Epidermal melanocyte (primary cell): Measurements from ENCODE around the gene RYR2.
"Not testable (repeated sequence)": the region's sequence is repeated elsewhere in the genome, so short reads cannot be mapped to it uniquely, and the experiment has no call there.

Experiments
- DNase-seq: peaks from one replicate; pipeline ENCODE4 v3.0.0; 2011; ENCODE audit warnings: low spot score; ENCODE audit not compliant: insufficient read length

RYR2 gene

GRCh38 chr1:237327061-237327460 lies 285.1 kb downstream of the RYR2 start:
- no peak for DNase-seq

GRCh38 chr1:237340892-237341291 lies 298.9 kb downstream of the RYR2 start:
- no peak for DNase-seq

- no peak for DNase-seq
Measured at GRCh38 chr1:237341391-237341790, 299.4 kb downstream of the RYR2 start.

GRCh38 chr1:237342730-237343129 lies 300.7 kb downstream of the RYR2 start:
- no peak for DNase-seq

GRCh38 chr1:237352747-237353146 lies 310.8 kb downstream of the RYR2 start:
- DNase-seq = no peak

GRCh38 chr1:237353918-237354317 lies 311.9 kb downstream of the RYR2 start:
- DNase-seq = no peak

GRCh38 chr1:237355022-237355421 lies 313.0 kb downstream of the RYR2 start:
- no peak for DNase-seq

- no peak for DNase-seq
Measured at GRCh38 chr1:237358555-237358954, 316.6 kb downstream of the RYR2 start.

- no peak for DNase-seq
Measured at GRCh38 chr1:237367758-237368157, 325.8 kb downstream of the RYR2 start.

- not testable (repeated sequence) for DNase-seq
Measured at GRCh38 chr1:237371477-237371876, 329.5 kb downstream of the RYR2 start.

GRCh38 chr1:237383791-237384190 lies 341.8 kb downstream of the RYR2 start:
- no peak for DNase-seq

GRCh38 chr1:237384213-237384612 lies 342.2 kb downstream of the RYR2 start:
- DNase-seq = no peak

GRCh38 chr1:237386362-237387143 lies 344.6 kb downstream of the RYR2 start:
- DNase-seq = no peak

- DNase-seq = no peak
Measured at GRCh38 chr1:237387144-237387505, 345.1 kb downstream of the RYR2 start.

GRCh38 chr1:237390823-237391222 lies 348.8 kb downstream of the RYR2 start:
- no peak for DNase-seq

GRCh38 chr1:237393632-237394031 lies 351.6 kb downstream of the RYR2 start:
- DNase-seq = no peak

- no peak for DNase-seq
Measured at GRCh38 chr1:237394281-237394680, 352.3 kb downstream of the RYR2 start.

GRCh38 chr1:237396426-237396825 lies 354.4 kb downstream of the RYR2 start:
- no peak for DNase-seq

GRCh38 chr1:237398751-237399150 lies 356.8 kb downstream of the RYR2 start:
- DNase-seq = no peak

- no peak for DNase-seq
Measured at GRCh38 chr1:237405912-237406311, 363.9 kb downstream of the RYR2 start.

GRCh38 chr1:237411621-237412020 lies 369.6 kb downstream of the RYR2 start:
- no peak for DNase-seq

GRCh38 chr1:237416924-237417655 lies 375.1 kb downstream of the RYR2 start:
- no peak for DNase-seq

- no peak for DNase-seq
Measured at GRCh38 chr1:237428809-237429208, 386.8 kb downstream of the RYR2 start.
